ENCODE data around the gene ZNF613. TPM values are rescaled to one million over a fixed set of nuclear protein-coding genes. Genes with fewer than 3 reads are reported as not detected.
"Not testable (repeated sequence)": the region's sequence is repeated elsewhere in the genome, so short reads cannot be mapped to it uniquely, and the experiment has no call there.

The ZNF613 gene
- total RNA-seq, 2 donors from 2014 or later, result 15.4 to 17.0 TPM

GRCh38 chr19:51905206-51905605 lies 22.1 kb upstream of the ZNF613 start:
- Histone ChIP-seq H3K27me3 (replicated peaks; ENCODE audit: insufficient read depth) (no peaks in the 10 kb centered on the region), H3K36me3 (no peaks in the 10 kb centered on the region), H3K9me3 (no peaks in the 10 kb centered on the region), H3K4me3 (peak overlapping the region in 1 of 2 donors; percentile 63), H3K4me1 (replicated peaks) (no peaks in the 10 kb centered on the region), H3K27ac (peak overlapping the region; percentile 91 to 94)
- WGBS, result 49% methylated on average over 3 of the region's 3 CpGs
- TF ChIP-seq POLR2A (IDR thresholded peaks at IDR 0.05), result no peak
- TF ChIP-seq CTCF (IDR thresholded peaks at IDR 0.05), result no peak
- TF ChIP-seq POLR2AphosphoS5 (IDR thresholded peaks at IDR 0.05), result no peak
- intact Hi-C loops (cut with DNase I), result loop anchor here (2.0 kb wide), 1 partner anchor 22 kb away; the partner anchor contains the start of gene ZNF613
- no peak for DNase-seq (ENCODE audit: low spot score)

GRCh38 chr19:51905639-51906038 lies 21.6 kb upstream of the ZNF613 start:
- not testable (repeated sequence) for H3K4me1 ChIP-seq (replicated peaks); H3K9me3 ChIP-seq; H3K27me3 ChIP-seq (replicated peaks; ENCODE audit: insufficient read depth); H3K36me3 ChIP-seq; H3K4me3 ChIP-seq; DNase-seq (ENCODE audit: low spot score)
- intact Hi-C loops (cut with DNase I), result loop anchor here (2.0 kb wide), 1 partner anchor 21 kb away; the partner anchor contains the start of gene ZNF613
- WGBS, result 42% methylated on average over 3 of the region's 3 CpGs
- peak overlapping the region; percentile 91 to 94 for H3K27ac ChIP-seq
- peak; percentile 58 for TF ChIP-seq POLR2AphosphoS5 (IDR thresholded peaks at IDR 0.05)

- H3K27ac ChIP-seq, result peak overlapping the region; percentile 91 to 94
- 30% methylated on average over 9 of the region's 9 CpGs for WGBS
- H3K4me1 ChIP-seq (replicated peaks); H3K36me3 ChIP-seq; H3K9me3 ChIP-seq; H3K27me3 ChIP-seq (replicated peaks; ENCODE audit: insufficient read depth); intact Hi-C loops (cut with DNase I); DNase-seq (ENCODE audit: low spot score); H3K4me3 ChIP-seq: not testable (repeated sequence)
Measured at GRCh38 chr19:51906108-51906507, 21.2 kb upstream of the ZNF613 start.

- H3K27ac ChIP-seq; DNase-seq (ENCODE audit: low spot score); H3K27me3 ChIP-seq (replicated peaks; ENCODE audit: insufficient read depth); H3K4me1 ChIP-seq (replicated peaks); H3K36me3 ChIP-seq; intact Hi-C loops (cut with DNase I); H3K4me3 ChIP-seq; H3K9me3 ChIP-seq: not testable (repeated sequence)
- 43% methylated on average over 5 of the region's 5 CpGs for WGBS
Measured at GRCh38 chr19:51907981-51908380, 19.3 kb upstream of the ZNF613 start.

- Histone ChIP-seq H3K27ac (no peak overlapping the region), H3K4me3 (no peak overlapping the region), H3K4me1 (replicated peaks) (no peaks in the 10 kb centered on the region), H3K27me3 (replicated peaks; ENCODE audit: insufficient read depth) (no peaks in the 10 kb centered on the region), H3K9me3 (no peaks in the 10 kb centered on the region), H3K36me3 (no peaks in the 10 kb centered on the region)
- no peak for DNase-seq (ENCODE audit: low spot score)
- TF ChIP-seq CTCF (IDR thresholded peaks at IDR 0.05) (no peak), POLR2AphosphoS5 (IDR thresholded peaks at IDR 0.05) (no peak), POLR2A (IDR thresholded peaks at IDR 0.05) (no peak)
- intact Hi-C loops (cut with DNase I), result no loop called here
- WGBS, result 78% methylated on average over 5 of the region's 5 CpGs
Measured at GRCh38 chr19:51915324-51915867, 11.9 kb upstream of the ZNF613 start.

- Histone ChIP-seq H3K27me3 (replicated peaks; ENCODE audit: insufficient read depth) (no peaks in the 10 kb centered on the region), H3K4me3 (no peak overlapping the region), H3K9me3 (no peaks in the 10 kb centered on the region), H3K27ac (no peak overlapping the region), H3K36me3 (no peaks in the 10 kb centered on the region), H3K4me1 (replicated peaks) (no peaks in the 10 kb centered on the region)
- TF ChIP-seq POLR2AphosphoS5 (IDR thresholded peaks at IDR 0.05), result no peak
- DNase-seq (ENCODE audit: low spot score), result no peak
- WGBS, result 92% methylated on average over 1 of the region's 1 CpG
- intact Hi-C loops (cut with DNase I), result no loop called here
Measured at GRCh38 chr19:51916167-51916566, 11.1 kb upstream of the ZNF613 start.

- Histone ChIP-seq H3K4me3 (no peak overlapping the region), H3K36me3 (no peaks in the 10 kb centered on the region), H3K27me3 (replicated peaks; ENCODE audit: insufficient read depth) (no peaks in the 10 kb centered on the region), H3K9me3 (peaks cover 6% of the 10 kb centered on the region), H3K4me1 (replicated peaks) (no peaks in the 10 kb centered on the region), H3K27ac (peak overlapping the region in 1 of 2 donors; percentile 64)
- peak; percentile 53 for DNase-seq (ENCODE audit: low spot score)
- intact Hi-C loops (cut with DNase I), result no loop called here
- WGBS, result 65% methylated on average over 3 of the region's 3 CpGs
- TF ChIP-seq CTCF (IDR thresholded peaks at IDR 0.05) (no peak), POLR2AphosphoS5 (IDR thresholded peaks at IDR 0.05) (peak; percentile 41), POLR2A (IDR thresholded peaks at IDR 0.05) (no peak)
Measured at GRCh38 chr19:51919606-51920005, 7.7 kb upstream of the ZNF613 start.
